ENCODE measurements around the gene UBAP1L. TPM values are rescaled to one million over a fixed set of nuclear protein-coding genes. Genes with fewer than 3 reads are reported as not detected.

Gene UBAP1L
- total and polyA plus RNA-seq, 2 of the 4 experiments (the other 2 are of a cell fraction): 0.36 to 1.1 TPM

DNA sequence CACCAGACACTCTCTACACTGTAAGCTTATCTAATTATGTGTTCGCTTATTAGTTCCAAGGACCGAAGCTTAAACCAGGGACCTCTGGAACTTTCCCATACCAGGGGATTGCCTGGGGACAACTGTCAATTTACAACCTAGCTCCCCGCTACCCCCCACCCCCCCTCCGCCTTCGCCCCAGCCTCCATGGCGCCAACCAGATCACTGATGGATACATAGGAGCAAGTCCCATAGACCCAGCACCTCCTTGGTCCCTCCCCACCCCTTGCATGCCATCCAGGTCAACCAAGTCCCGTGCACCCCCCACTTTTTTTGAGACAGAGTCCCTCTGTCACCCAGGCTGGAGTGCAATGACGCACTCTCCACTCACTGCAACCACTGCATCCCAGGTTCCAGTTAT lies 19.5 kb upstream of the UBAP1L start:
- Histone ChIP-seq H2BK120ac (ENCODE audit: low read depth, low read length) (no peak overlapping the region), H3K18ac (ENCODE audit: low read depth, low read length) (no peak overlapping the region), H3K4me1 (ENCODE audit: control insufficient read depth, insufficient read depth, low read length) (peaks cover 3% of the 10 kb centered on the region), H4K91ac (ENCODE audit: insufficient read depth, low read depth, low read length) (no peak overlapping the region), H3K4me2 (ENCODE audit: low read depth, low read length) (peak overlapping the region; percentile 99; the same call in 1 of the 2 replicates), H4K5ac (ENCODE audit: low read depth, low read length) (peak overlapping the region; percentile 100; the same call in 1 of the 2 replicates), H3K23ac (ENCODE audit: low read depth, low read length) (no peak overlapping the region), H3K27me3 (ENCODE audit: control insufficient read depth, insufficient read depth, low read length) (no peaks in the 10 kb centered on the region), H2BK5ac (ENCODE audit: low read depth, low read length, poor library complexity, severe bottlenecking) (no peak overlapping the region), H2AK9ac (replicated peaks; ENCODE audit: low read depth, low read length, poor library complexity) (peak overlapping the region; percentile 91), H3K14ac (replicated peaks; ENCODE audit: low read depth, low read length) (no peak overlapping the region), H2AFZ (replicated peaks; ENCODE audit: low read length, poor library complexity) (no peak overlapping the region), H3K9me3 (ENCODE audit: control insufficient read depth, insufficient read depth, low read length) (peaks cover 2% of the 10 kb centered on the region; the same call in 1 of the 2 replicates), H4K20me1 (ENCODE audit: insufficient read depth, low read length) (peaks cover 20% of the 10 kb centered on the region; the same call in 1 of the 2 replicates), H2BK20ac (ENCODE audit: low read depth, low read length) (no peak overlapping the region), H4K8ac (ENCODE audit: low read depth in 2 of 2, low read length in 2 of 2) (peak overlapping the region; percentile 85 to 99), H3K27ac (ENCODE audit: insufficient read depth, low read length) (no peak overlapping the region), H3K79me1 (ENCODE audit: low read depth in 1 of 2, low read length in 2 of 2) (peaks cover 2 to 28% of the 10 kb centered on the region in 2 experiments; a peak in 3 of 4 replicates), H3K9ac (ENCODE audit: low read depth, low read length) (no peak overlapping the region), H3K36me3 (ENCODE audit: control insufficient read depth, insufficient read depth, low read length) (peaks cover 6% of the 10 kb centered on the region), H3K9me1 (ENCODE audit: insufficient read depth, low read length) (no peaks in the 10 kb centered on the region; the same call in 1 of the 2 replicates), H3K4ac (ENCODE audit: low read depth, low read length) (no peak overlapping the region; the same call in 1 of the 2 replicates), H3K56ac (ENCODE audit: extremely low read depth, insufficient read depth, low read length) (no peak overlapping the region), H2AK5ac (ENCODE audit: low read depth, low read length) (no peak overlapping the region), H3K4me3 (ENCODE audit: insufficient read depth, low read depth, low read length) (no peak overlapping the region), H2BK15ac (ENCODE audit: low read depth, low read length) (no peak overlapping the region)
- 87% methylated on average over 3 of the region's 8 CpGs; no CpG with 5 or more reads in 1 of the 2 experiments for WGBS, 2 experiments (ENCODE audit: extremely low coverage in 2 of 2, insufficient read length in 1 of 2)
- ChIA-PET CTCF (no interaction called here), POLR2A (ENCODE audit: unreplicated experiment) (no interaction called here)
- DNase-seq (no peak), ATAC-seq (ENCODE audit: low read depth) (no peak)
- dilution Hi-C loops (cut with HindIII; ENCODE audit: low sequenced_read_pairs, unreplicated experiment): no loop called here
- TF ChIP-seq SMC3 (IDR thresholded peaks at IDR 0.05; ENCODE audit: low read depth, low read length): no peak
- TF ChIP-seq, protein P1, sequence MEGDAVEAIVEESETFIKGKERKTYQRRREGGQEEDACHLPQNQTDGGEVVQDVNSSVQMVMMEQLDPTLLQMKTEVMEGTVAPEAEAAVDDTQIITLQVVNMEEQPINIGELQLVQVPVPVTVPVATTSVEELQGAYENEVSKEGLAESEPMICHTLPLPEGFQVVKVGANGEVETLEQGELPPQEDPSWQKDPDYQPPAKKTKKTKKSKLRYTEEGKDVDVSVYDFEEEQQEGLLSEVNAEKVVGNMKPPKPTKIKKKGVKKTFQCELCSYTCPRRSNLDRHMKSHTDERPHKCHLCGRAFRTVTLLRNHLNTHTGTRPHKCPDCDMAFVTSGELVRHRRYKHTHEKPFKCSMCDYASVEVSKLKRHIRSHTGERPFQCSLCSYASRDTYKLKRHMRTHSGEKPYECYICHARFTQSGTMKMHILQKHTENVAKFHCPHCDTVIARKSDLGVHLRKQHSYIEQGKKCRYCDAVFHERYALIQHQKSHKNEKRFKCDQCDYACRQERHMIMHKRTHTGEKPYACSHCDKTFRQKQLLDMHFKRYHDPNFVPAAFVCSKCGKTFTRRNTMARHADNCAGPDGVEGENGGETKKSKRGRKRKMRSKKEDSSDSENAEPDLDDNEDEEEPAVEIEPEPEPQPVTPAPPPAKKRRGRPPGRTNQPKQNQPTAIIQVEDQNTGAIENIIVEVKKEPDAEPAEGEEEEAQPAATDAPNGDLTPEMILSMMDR (conservative IDR thresholded peaks at IDR 0.05; ENCODE audit: low read depth, low read length): no peak
- TF ChIP-seq MAZ (IDR thresholded peaks at IDR 0.05; ENCODE audit: borderline replicate concordance, low read depth, low read length): no peak
- TF ChIP-seq FOS (IDR thresholded peaks at IDR 0.05; ENCODE audit: low read depth, low read length): no peak
- TF ChIP-seq RAD21 (IDR thresholded peaks at IDR 0.05; ENCODE audit: low read length): no peak
- TF ChIP-seq NFE2L2 (IDR thresholded peaks at IDR 0.05; ENCODE audit: low read depth, low read length): no peak
- no peak for TF ChIP-seq RFX5 (IDR thresholded peaks at IDR 0.05; ENCODE audit: low read depth, low read length)
- TF ChIP-seq BHLHE40 (IDR thresholded peaks at IDR 0.05; ENCODE audit: low read depth, low read length): no peak
- no peak for TF ChIP-seq RCOR1 (IDR thresholded peaks at IDR 0.05; ENCODE audit: insufficient replicate concordance, low read length)
- no peak for TF ChIP-seq POLR2A (IDR thresholded peaks at IDR 0.05; ENCODE audit: low read depth, low read length)
- no peak for TF ChIP-seq CEBPB (IDR thresholded peaks at IDR 0.05; ENCODE audit: low read depth, low read length)
- no peak for TF ChIP-seq MAFK (IDR thresholded peaks at IDR 0.05; ENCODE audit: low read depth, low read length)
- no peak for TF ChIP-seq MXI1 (IDR thresholded peaks at IDR 0.05; ENCODE audit: borderline replicate concordance, low read depth, low read length)
- TF ChIP-seq, protein P2, sequence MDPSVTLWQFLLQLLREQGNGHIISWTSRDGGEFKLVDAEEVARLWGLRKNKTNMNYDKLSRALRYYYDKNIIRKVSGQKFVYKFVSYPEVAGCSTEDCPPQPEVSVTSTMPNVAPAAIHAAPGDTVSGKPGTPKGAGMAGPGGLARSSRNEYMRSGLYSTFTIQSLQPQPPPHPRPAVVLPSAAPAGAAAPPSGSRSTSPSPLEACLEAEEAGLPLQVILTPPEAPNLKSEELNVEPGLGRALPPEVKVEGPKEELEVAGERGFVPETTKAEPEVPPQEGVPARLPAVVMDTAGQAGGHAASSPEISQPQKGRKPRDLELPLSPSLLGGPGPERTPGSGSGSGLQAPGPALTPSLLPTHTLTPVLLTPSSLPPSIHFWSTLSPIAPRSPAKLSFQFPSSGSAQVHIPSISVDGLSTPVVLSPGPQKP (IDR thresholded peaks at IDR 0.05; ENCODE audit: borderline replicate concordance, low read depth, low read length): no peak
- no peak for TF ChIP-seq CHD1 (IDR thresholded peaks at IDR 0.05; ENCODE audit: low read depth, low read length)
- TF ChIP-seq, protein P3, sequence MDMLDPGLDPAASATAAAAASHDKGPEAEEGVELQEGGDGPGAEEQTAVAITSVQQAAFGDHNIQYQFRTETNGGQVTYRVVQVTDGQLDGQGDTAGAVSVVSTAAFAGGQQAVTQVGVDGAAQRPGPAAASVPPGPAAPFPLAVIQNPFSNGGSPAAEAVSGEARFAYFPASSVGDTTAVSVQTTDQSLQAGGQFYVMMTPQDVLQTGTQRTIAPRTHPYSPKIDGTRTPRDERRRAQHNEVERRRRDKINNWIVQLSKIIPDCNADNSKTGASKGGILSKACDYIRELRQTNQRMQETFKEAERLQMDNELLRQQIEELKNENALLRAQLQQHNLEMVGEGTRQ (IDR thresholded peaks at IDR 0.05; ENCODE audit: low read depth, low read length): no peak
- intact Hi-C loops (cut with micrococcal nuclease): no loop called here
- in situ Hi-C loops (cut with MboI; ENCODE audit: low sequenced_read_pairs): no loop called here
- BruUV-seq (replicated peaks): no TSS peak
